ENCODE data around the gene HOOK1. TPM values are rescaled to one million over a fixed set of nuclear protein-coding genes. Genes with fewer than 3 reads are reported as not detected.

The HOOK1 gene
- total and polyA plus RNA-seq, 2 experiments from 2014 or later = 27.4 to 27.6 TPM

GRCh38 chr1:59828160-59828559 lies 13.4 kb downstream of the HOOK1 start:
- TF ChIP-seq EZH2phosphoT487 (IDR thresholded peaks at IDR 0.05; ENCODE audit: unreplicated experiment) (no peak), POLR2AphosphoS5 (IDR thresholded peaks at IDR 0.05; ENCODE audit: low read depth) (no peak), NANOG (IDR thresholded peaks at IDR 0.05; ENCODE audit: borderline replicate concordance) (no peak), CREB1 (CRISPR knock-in tag; IDR thresholded peaks at IDR 0.05; ENCODE audit: low read depth) (no peak)
- ATAC-seq = no peak
- Histone ChIP-seq H3K27ac (ENCODE audit: low read depth) (no peak overlapping the region), H3K4me2 (no peak overlapping the region), H3K36me3 (ENCODE audit: insufficient read depth) (no peaks in the 10 kb centered on the region), H3K4me1 (ENCODE audit: insufficient read depth) (no peaks in the 10 kb centered on the region), H2AFZ (no peak overlapping the region), H3K4me3 (no peak overlapping the region), H3K79me2 (replicated peaks; ENCODE audit: insufficient read depth) (no peaks in the 10 kb centered on the region; the same call in none of the 2 replicates), H4K20me1 (replicated peaks; ENCODE audit: insufficient read depth) (peaks cover 20% of the 10 kb centered on the region; the same call in 1 of the 2 replicates), H3K9me2 (ENCODE audit: insufficient read depth) (no peaks in the 10 kb centered on the region), H3F3A (replicated peaks; ENCODE audit: low read depth) (no peaks in the 10 kb centered on the region), H3K27me3 (ENCODE audit: insufficient read depth) (no peaks in the 10 kb centered on the region)
- Mint-ChIP-seq H3K4me3 (no peak overlapping the region), H3K4me1 (no peaks in the 10 kb centered on the region), H3K36me3 (ENCODE audit: low read depth) (peaks cover 3% of the 10 kb centered on the region; the same call in 2 of the 3 replicates), H3K27ac (no peak overlapping the region), H3K27me3 (ENCODE audit: insufficient read depth, low read depth, poor library complexity) (no peaks in the 10 kb centered on the region), H3K9me3 (no peaks in the 10 kb centered on the region)
- DNase-seq (ENCODE audit: low spot score) = no peak

- Histone ChIP-seq H4K20me1 (replicated peaks; ENCODE audit: insufficient read depth) (peaks cover 4% of the 10 kb centered on the region; the same call in 1 of the 2 replicates), H3K4me3 (no peak overlapping the region), H3K4me1 (ENCODE audit: insufficient read depth) (no peaks in the 10 kb centered on the region), H3F3A (replicated peaks; ENCODE audit: low read depth) (no peaks in the 10 kb centered on the region), H3K27ac (ENCODE audit: low read depth) (no peak overlapping the region), H3K27me3 (ENCODE audit: insufficient read depth) (no peaks in the 10 kb centered on the region), H3K36me3 (ENCODE audit: insufficient read depth) (no peaks in the 10 kb centered on the region; the same call in 1 of the 2 replicates), H2AFZ (no peak overlapping the region), H3K4me2 (no peak overlapping the region), H3K9me2 (ENCODE audit: insufficient read depth) (no peaks in the 10 kb centered on the region), H3K79me2 (replicated peaks; ENCODE audit: insufficient read depth) (no peaks in the 10 kb centered on the region)
- no peaks in the 10 kb centered on the region; the same call in 2 of the 3 replicates for H3K4me1 Mint-ChIP-seq
- peaks cover 7% of the 10 kb centered on the region; the same call in 2 of the 3 replicates for H3K36me3 Mint-ChIP-seq (ENCODE audit: low read depth)
- no peaks in the 10 kb centered on the region for H3K9me3 Mint-ChIP-seq
- no peak overlapping the region for H3K4me3 Mint-ChIP-seq
- no peak overlapping the region for H3K27ac Mint-ChIP-seq
- TF ChIP-seq, protein P1, sequence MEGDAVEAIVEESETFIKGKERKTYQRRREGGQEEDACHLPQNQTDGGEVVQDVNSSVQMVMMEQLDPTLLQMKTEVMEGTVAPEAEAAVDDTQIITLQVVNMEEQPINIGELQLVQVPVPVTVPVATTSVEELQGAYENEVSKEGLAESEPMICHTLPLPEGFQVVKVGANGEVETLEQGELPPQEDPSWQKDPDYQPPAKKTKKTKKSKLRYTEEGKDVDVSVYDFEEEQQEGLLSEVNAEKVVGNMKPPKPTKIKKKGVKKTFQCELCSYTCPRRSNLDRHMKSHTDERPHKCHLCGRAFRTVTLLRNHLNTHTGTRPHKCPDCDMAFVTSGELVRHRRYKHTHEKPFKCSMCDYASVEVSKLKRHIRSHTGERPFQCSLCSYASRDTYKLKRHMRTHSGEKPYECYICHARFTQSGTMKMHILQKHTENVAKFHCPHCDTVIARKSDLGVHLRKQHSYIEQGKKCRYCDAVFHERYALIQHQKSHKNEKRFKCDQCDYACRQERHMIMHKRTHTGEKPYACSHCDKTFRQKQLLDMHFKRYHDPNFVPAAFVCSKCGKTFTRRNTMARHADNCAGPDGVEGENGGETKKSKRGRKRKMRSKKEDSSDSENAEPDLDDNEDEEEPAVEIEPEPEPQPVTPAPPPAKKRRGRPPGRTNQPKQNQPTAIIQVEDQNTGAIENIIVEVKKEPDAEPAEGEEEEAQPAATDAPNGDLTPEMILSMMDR (conservative IDR thresholded peaks at IDR 0.05; ENCODE audit: low read depth in 2 of 2) = no peak
- TF ChIP-seq ETS1 (IDR thresholded peaks at IDR 0.05) = no peak
- no peak for TF ChIP-seq ZNF331 (CRISPR knock-in tag; IDR thresholded peaks at IDR 0.05; ENCODE audit: low read depth)
- no peak for TF ChIP-seq POLR2AphosphoS5 (IDR thresholded peaks at IDR 0.05; ENCODE audit: low read depth)
- no peak for TF ChIP-seq EZH2phosphoT487 (IDR thresholded peaks at IDR 0.05; ENCODE audit: unreplicated experiment)
- H3K27me3 Mint-ChIP-seq (ENCODE audit: insufficient read depth, low read depth, poor library complexity) = peaks cover 2% of the 10 kb centered on the region
- ATAC-seq (no peak), DNase-seq (ENCODE audit: low spot score) (no peak)
Measured at GRCh38 chr1:59831529-59831928, 16.8 kb downstream of the HOOK1 start.

- Histone ChIP-seq H3K27ac (ENCODE audit: low read depth) (no peak overlapping the region), H3F3A (replicated peaks; ENCODE audit: low read depth) (no peaks in the 10 kb centered on the region), H3K36me3 (ENCODE audit: insufficient read depth) (peaks cover 10% of the 10 kb centered on the region; the same call in 1 of the 2 replicates), H4K20me1 (replicated peaks; ENCODE audit: insufficient read depth) (peaks cover 4% of the 10 kb centered on the region; the same call in 1 of the 2 replicates), H3K79me2 (replicated peaks; ENCODE audit: insufficient read depth) (no peaks in the 10 kb centered on the region), H3K4me2 (no peak overlapping the region), H3K4me3 (no peak overlapping the region), H3K27me3 (ENCODE audit: insufficient read depth) (no peaks in the 10 kb centered on the region), H2AFZ (no peak overlapping the region), H3K9me2 (ENCODE audit: insufficient read depth) (no peaks in the 10 kb centered on the region), H3K4me1 (ENCODE audit: insufficient read depth) (no peaks in the 10 kb centered on the region)
- DNase-seq (ENCODE audit: low spot score) (no peak), ATAC-seq (no peak)
- Mint-ChIP-seq H3K4me1 (no peaks in the 10 kb centered on the region; the same call in 2 of the 3 replicates), H3K27me3 (ENCODE audit: insufficient read depth, low read depth, poor library complexity) (peaks cover 2% of the 10 kb centered on the region), H3K27ac (no peak overlapping the region), H3K36me3 (ENCODE audit: low read depth) (peaks cover 15% of the 10 kb centered on the region; the same call in 2 of the 3 replicates), H3K4me3 (no peak overlapping the region), H3K9me3 (no peaks in the 10 kb centered on the region; the same call in 2 of the 3 replicates)
- TF ChIP-seq STAT1 (IDR thresholded peaks at IDR 0.05; ENCODE audit: unreplicated experiment) = no peak
- TF ChIP-seq JUNB (IDR thresholded peaks at IDR 0.05; ENCODE audit: unreplicated experiment) = no peak
- TF ChIP-seq POLR2AphosphoS5 (IDR thresholded peaks at IDR 0.05; ENCODE audit: low read depth) = no peak
- TF ChIP-seq ZNF331 (CRISPR knock-in tag; IDR thresholded peaks at IDR 0.05; ENCODE audit: low read depth) = no peak
- TF ChIP-seq CREB1 (CRISPR knock-in tag; IDR thresholded peaks at IDR 0.05; ENCODE audit: low read depth) = no peak
- TF ChIP-seq, protein P1 (conservative IDR thresholded peaks at IDR 0.05; ENCODE audit: low read depth in 2 of 2) = no peak
- TF ChIP-seq NANOG (IDR thresholded peaks at IDR 0.05; ENCODE audit: borderline replicate concordance) = no peak
Measured at GRCh38 chr1:59833022-59833421, 18.3 kb downstream of the HOOK1 start.

Measured in GM23338 (cell line).